ENCODE measurements around the gene TMTC2.

The TMTC2 gene

GRCh38 chr12:83156815-83157214 is 470.1 kb downstream of the TMTC2 start:
- no peak for DNase-seq

GRCh38 chr12:83157604-83158003 is 470.9 kb downstream of the TMTC2 start:
- DNase-seq = no peak

- DNase-seq = no peak
Measured at GRCh38 chr12:83158613-83159207, 472.0 kb downstream of the TMTC2 start.

- DNase-seq = no peak
Measured at GRCh38 chr12:83161456-83161855, 474.8 kb downstream of the TMTC2 start.

GRCh38 chr12:83168751-83169150 is 482.0 kb downstream of the TMTC2 start:
- no peak for DNase-seq

- DNase-seq = no peak
Measured at GRCh38 chr12:83172441-83172840, 485.7 kb downstream of the TMTC2 start.

- DNase-seq = peak; percentile 12
Measured at GRCh38 chr12:83172866-83173649, 486.4 kb downstream of the TMTC2 start.

GRCh38 chr12:83179999-83180398 is 493.3 kb downstream of the TMTC2 start:
- no peak for DNase-seq

GRCh38 chr12:83181074-83181473 is 494.4 kb downstream of the TMTC2 start:
- DNase-seq = no peak

- no peak for DNase-seq
Measured at GRCh38 chr12:83183132-83183531, 496.4 kb downstream of the TMTC2 start.

Measured in NCI-H226 (cell line).